Spinal cord (tissue), 10 donors: ENCODE data around the gene ALDH1B1. TPM values are rescaled to one million over a fixed set of nuclear protein-coding genes. Genes with fewer than 3 reads are reported as not detected.

ENCODE experiments used
- DNase-seq, 6 donors: peaks; one replicate each; pipeline versions ENCODE4 v3.0.0 to v3.0.0-alpha.2; 2013 to 2015; ENCODE audit warnings: low spot score in 6 of 6, low read depth in 4 of 6
- H3K27ac ChIP-seq: one replicate; pipeline ENCODE4 v1.5.1; 2013; ENCODE audit warnings: low read depth, low read length, control low read depth
- H3K27me3 ChIP-seq: one replicate; pipeline ENCODE4 v1.6.1; 2013; ENCODE audit warnings: low read length; ENCODE audit not compliant: control insufficient read depth, insufficient read depth
- H3K36me3 ChIP-seq: one replicate; pipeline ENCODE4 v1.6.1; 2013; ENCODE audit warnings: low read length; ENCODE audit not compliant: control insufficient read depth, insufficient read depth
- H3K4me1 ChIP-seq: one replicate; pipeline ENCODE4 v1.6.1; 2013; ENCODE audit warnings: low read length; ENCODE audit not compliant: control insufficient read depth, insufficient read depth
- H3K4me3 ChIP-seq: one replicate; pipeline ENCODE4 v1.5.1; 2013; ENCODE audit warnings: low read depth, low read length, control low read depth
- H3K9me3 ChIP-seq: one replicate; pipeline ENCODE4 v1.6.1; 2013; ENCODE audit warnings: low read length; ENCODE audit not compliant: control insufficient read depth, insufficient read depth
- WGBS: methylation state at CpG from one replicate; pipeline ENCODE4 v1.1.5; 2013; ENCODE audit warnings: missing lambda C conversion rate; ENCODE audit not compliant: insufficient coverage; 5-methylcytosine and 5-hydroxymethylcytosine counted together
- polyA plus RNA-seq, 2 donors: library from polyadenylated mRNA; unstranded; fragments of 120-200 nt; gene quantifications; one replicate each; pipeline ENCODE4 v1.2.1, GENCODE V29; 2013; ENCODE audit not compliant: insufficient read length in 2 of 2
- total RNA-seq, 2 donors: library from RNA; depleted of rRNA in 1 of 2; stranded (reverse); fragments of 120-200 nt in 1 of 2; fragments of >200 nt in 1 of 2; gene quantifications; one replicate each; pipeline versions ENCODE4 v1.2.3 to v1.2.4, GENCODE V29; 2013 to 2014
- donor health status: healthy.

The ALDH1B1 gene
- total and polyA plus RNA-seq, 4 donors: 12.5 to 18.8 (median 16.2) TPM

GRCh38 chr9:38432922-38433510 is 40.5 kb downstream of the ALDH1B1 start:
- Histone ChIP-seq H3K36me3 (no peaks in the 10 kb centered on the region), H3K27me3 (no peaks in the 10 kb centered on the region), H3K4me3 (no peak overlapping the region), H3K9me3 (no peaks in the 10 kb centered on the region), H3K27ac (no peak overlapping the region), H3K4me1 (no peaks in the 10 kb centered on the region)
- WGBS: 32% methylated on average over 3 of the region's 3 CpGs
- peak in 2 of 6 donors; percentile 68 to 85 for DNase-seq

- no CpG with 5 or more reads among the region's 3 CpGs for WGBS
- DNase-seq: no peak
These were observed 41.9 kb downstream of the ALDH1B1 start for GRCh38 chr9:38434365-38434764.

GRCh38 chr9:38434853-38435252 is 42.4 kb downstream of the ALDH1B1 start:
- Histone ChIP-seq H3K36me3 (no peaks in the 10 kb centered on the region), H3K9me3 (no peaks in the 10 kb centered on the region), H3K4me3 (no peak overlapping the region), H3K4me1 (no peaks in the 10 kb centered on the region), H3K27me3 (no peaks in the 10 kb centered on the region), H3K27ac (no peak overlapping the region)
- no peak for DNase-seq
- no CpG with 5 or more reads among the region's 3 CpGs for WGBS

More at GRCh38 chr9:38434365-38434764, 41.9 kb downstream of the ALDH1B1 start:
- no peak overlapping the region for H3K27ac ChIP-seq
- H3K4me3 ChIP-seq: no peak overlapping the region
- H3K36me3 ChIP-seq: no peaks in the 10 kb centered on the region
- H3K27me3 ChIP-seq: no peaks in the 10 kb centered on the region
- H3K4me1 ChIP-seq: no peaks in the 10 kb centered on the region
- H3K9me3 ChIP-seq: no peaks in the 10 kb centered on the region

- 93% methylated on average over 2 of the region's 2 CpGs for WGBS
- H3K27me3 ChIP-seq: no peaks in the 10 kb centered on the region
- H3K4me1 ChIP-seq: no peaks in the 10 kb centered on the region
- H3K4me3 ChIP-seq: no peak overlapping the region
- DNase-seq: no peak
- H3K36me3 ChIP-seq: no peaks in the 10 kb centered on the region
- no peak overlapping the region for H3K27ac ChIP-seq
- H3K9me3 ChIP-seq: no peaks in the 10 kb centered on the region
These were observed 43.0 kb downstream of the ALDH1B1 start for GRCh38 chr9:38435521-38435920.

- no peak overlapping the region for H3K4me3 ChIP-seq
- H3K27me3 ChIP-seq: no peaks in the 10 kb centered on the region
- 100% methylated on average over 1 of the region's 2 CpGs for WGBS
- H3K4me1 ChIP-seq: no peaks in the 10 kb centered on the region
- H3K9me3 ChIP-seq: no peaks in the 10 kb centered on the region
- no peak overlapping the region for H3K27ac ChIP-seq
- no peak for DNase-seq
- no peaks in the 10 kb centered on the region for H3K36me3 ChIP-seq
These were observed 44.2 kb downstream of the ALDH1B1 start for GRCh38 chr9:38436708-38437107.

GRCh38 chr9:38437193-38437823 is 44.8 kb downstream of the ALDH1B1 start:
- Histone ChIP-seq H3K4me3 (no peak overlapping the region), H3K27ac (peak overlapping the region; percentile 29)

GRCh38 chr9:38439291-38439915 is 46.9 kb downstream of the ALDH1B1 start:
- 75% methylated on average over 2 of the region's 3 CpGs for WGBS
- no peaks in the 10 kb centered on the region for H3K9me3 ChIP-seq

More at GRCh38 chr9:38437193-38437823, 44.8 kb downstream of the ALDH1B1 start:
- Histone ChIP-seq H3K9me3 (no peaks in the 10 kb centered on the region), H3K36me3 (no peaks in the 10 kb centered on the region), H3K4me1 (no peaks in the 10 kb centered on the region), H3K27me3 (no peaks in the 10 kb centered on the region)
- 83% methylated on average over 11 of the region's 11 CpGs for WGBS
- DNase-seq: peak in 1 of 6 donors; percentile 40

GRCh38 chr9:38439916-38440301 is 47.4 kb downstream of the ALDH1B1 start:
- no peaks in the 10 kb centered on the region for H3K36me3 ChIP-seq
- no peaks in the 10 kb centered on the region for H3K27me3 ChIP-seq
- no peak for DNase-seq
- no peaks in the 10 kb centered on the region for H3K4me1 ChIP-seq
- no peak overlapping the region for H3K27ac ChIP-seq
- WGBS: no CpG with 5 or more reads among the region's 1 CpG
- H3K9me3 ChIP-seq: no peaks in the 10 kb centered on the region
- no peak overlapping the region for H3K4me3 ChIP-seq

More at GRCh38 chr9:38439291-38439915, 46.9 kb downstream of the ALDH1B1 start:
- Histone ChIP-seq H3K27ac (no peak overlapping the region), H3K27me3 (no peaks in the 10 kb centered on the region), H3K36me3 (no peaks in the 10 kb centered on the region), H3K4me3 (no peak overlapping the region), H3K4me1 (no peaks in the 10 kb centered on the region)
- no peak for DNase-seq

GRCh38 chr9:38440516-38440915 is 48.0 kb downstream of the ALDH1B1 start:
- no CpG with 5 or more reads among the region's 3 CpGs for WGBS

More at GRCh38 chr9:38440516-38440915, 48.0 kb downstream of the ALDH1B1 start:
- Histone ChIP-seq H3K27me3 (no peaks in the 10 kb centered on the region), H3K9me3 (no peaks in the 10 kb centered on the region), H3K4me1 (no peaks in the 10 kb centered on the region), H3K27ac (no peak overlapping the region), H3K36me3 (no peaks in the 10 kb centered on the region), H3K4me3 (no peak overlapping the region)
- DNase-seq: no peak
